Stimulated activated CD4-positive, alpha-beta T cell treated with anti-CD3 and anti-CD28 coated beads, TNF-alpha, amount 100 ng/mL, for 1 hour (primary cell): Measurements from ENCODE around the gene OXCT2.
"Not testable (repeated sequence)": the region's sequence is repeated elsewhere in the genome, so short reads cannot be mapped to it uniquely, and the experiment has no call there.

Source experiments
- DNase-seq, 3 donors: peaks; one replicate each; pipeline ENCODE4 v3.0.0-alpha.2; 2020; ENCODE audit warnings: low read depth in 3 of 3, low spot score in 1 of 3

OXCT2 gene

DNA sequence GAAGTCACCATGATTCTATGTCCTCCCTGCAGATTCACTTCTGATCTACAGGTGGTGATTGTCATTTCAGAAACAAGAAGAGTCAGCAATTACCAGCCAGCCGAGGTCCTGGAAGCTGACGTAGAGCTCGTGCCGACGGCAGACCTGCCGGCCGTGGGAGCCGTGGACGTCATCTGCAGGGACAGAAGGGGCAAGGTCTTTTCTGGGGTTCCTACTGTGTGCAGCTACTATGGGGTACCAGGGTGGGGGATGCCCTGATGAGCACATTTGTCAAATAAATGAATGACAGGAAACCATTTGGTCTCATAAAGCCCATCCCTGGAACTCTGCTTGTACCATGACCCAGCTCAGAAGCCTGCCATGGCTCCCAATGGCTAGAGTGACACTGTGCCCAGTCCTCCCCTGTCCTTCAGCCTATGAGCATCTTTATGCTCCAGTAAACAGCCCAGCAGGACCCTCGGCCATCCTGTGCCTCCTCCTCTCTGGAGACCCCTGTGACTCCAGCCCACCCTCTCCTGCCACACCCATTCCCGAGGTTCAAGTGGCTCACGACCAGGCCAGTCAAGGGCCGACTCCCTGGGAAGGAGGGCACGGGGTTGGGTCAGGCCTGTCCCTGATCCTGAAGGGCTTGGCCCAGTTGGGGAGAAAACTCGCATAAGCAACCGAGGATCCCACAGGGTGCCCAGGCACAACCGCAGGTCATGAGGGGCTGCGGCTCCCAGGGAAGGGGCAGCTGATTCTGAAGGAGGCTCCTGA lies 7.4 kb downstream of the OXCT2 start:
- DNase-seq = not testable (repeated sequence)

DNA sequence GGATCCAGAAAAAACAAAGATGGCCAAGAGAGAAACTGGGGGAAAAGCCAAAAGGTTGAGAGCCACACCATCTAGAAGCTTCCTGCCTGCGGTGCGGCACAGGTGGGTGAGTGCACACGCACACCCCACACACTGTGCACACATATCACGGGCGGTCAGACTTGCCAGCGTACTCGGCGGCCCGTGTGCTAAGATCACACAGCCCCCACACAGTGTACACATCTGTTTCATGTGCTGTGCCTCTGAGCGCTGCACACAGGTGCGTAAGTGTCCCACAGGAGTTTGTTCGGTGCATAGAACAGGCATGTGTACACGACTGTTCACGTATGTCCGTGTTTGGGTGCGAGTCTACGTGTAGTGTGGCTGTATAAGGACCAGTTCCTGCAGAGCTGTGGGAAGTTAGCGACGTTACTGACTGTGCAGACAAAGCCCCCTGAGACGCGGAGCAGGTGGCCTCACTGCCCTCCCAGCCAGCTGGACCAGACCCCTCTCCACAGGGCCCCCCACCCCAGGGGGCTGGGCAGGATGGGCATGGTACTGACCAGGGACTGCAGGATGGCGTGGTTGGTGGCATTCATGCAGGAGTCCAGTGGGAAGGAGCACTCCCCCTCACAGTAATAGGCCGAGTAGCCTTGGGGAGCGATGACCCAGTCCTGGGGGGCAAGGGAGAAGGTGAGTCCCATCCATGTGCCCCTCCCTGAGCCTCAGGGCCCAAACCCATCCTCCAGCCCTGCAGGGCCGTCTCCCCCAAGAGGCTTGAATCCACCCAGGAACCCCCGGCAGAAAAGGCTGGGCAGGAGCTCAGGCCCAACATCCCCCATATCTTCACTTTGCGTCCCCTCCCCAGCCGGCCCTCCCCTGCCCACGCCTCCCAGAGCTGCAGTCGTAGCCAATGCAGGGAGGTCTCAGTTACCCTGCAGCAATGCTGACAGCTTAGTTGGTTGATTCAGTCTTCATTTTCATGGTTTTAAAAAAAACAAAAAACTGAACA lies 8.3 kb downstream of the OXCT2 start:
- DNase-seq = no peak

DNA sequence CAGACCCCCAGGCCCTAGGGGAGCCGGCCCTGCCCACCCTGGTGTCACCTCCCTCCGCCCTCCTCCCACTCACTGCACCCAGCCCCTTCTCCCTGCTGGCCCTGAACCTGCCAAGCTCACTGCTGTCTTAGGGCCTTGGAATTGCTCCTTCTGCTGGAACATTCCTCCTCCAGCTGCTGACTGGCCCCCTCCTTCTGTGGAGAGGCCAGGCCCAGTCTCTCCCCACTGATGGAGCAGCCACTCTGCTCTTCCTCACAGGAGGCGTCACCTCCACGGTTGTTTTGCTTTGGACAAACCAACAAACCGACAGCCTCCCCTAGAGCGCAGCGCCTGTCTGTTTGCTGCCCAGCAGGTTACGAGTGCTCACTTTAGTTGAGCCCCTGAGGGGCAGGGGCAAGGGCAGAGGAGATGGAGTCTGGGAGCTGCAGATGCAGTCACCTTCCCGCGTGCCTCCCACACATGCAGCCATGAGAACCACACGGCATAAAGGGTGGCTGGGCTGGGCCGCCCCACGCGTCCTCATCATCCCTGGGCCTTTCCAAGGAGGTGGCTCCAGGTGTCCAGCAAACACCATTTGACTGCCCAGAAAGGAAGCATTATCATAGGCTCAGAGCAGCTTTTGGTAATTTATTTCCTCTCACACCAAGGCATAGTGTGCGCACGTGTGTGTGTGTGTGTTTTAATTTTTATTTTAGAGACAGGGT lies 9.4 kb downstream of the OXCT2 start:
- no peak for DNase-seq

DNA sequence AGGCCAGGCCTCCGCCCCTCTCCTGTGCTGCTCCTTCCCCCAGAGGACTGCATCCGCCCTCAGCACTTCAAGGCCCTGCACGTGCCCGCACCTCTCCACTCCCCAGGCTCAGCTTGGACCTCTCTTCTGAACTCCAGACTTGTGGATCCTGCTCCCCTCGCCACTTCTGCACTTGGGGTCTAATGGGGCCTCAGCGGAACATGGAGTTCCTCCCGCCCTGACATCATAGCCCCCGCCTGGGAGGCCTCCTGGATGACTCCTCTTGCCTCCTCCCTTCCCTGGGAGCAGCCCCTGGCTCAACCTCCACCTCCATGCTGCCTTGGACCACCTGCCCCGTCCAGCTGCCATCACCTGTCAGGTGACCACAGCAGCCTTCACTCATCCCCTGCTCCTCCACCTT lies 10.1 kb downstream of the OXCT2 start:
- DNase-seq = no peak

DNA sequence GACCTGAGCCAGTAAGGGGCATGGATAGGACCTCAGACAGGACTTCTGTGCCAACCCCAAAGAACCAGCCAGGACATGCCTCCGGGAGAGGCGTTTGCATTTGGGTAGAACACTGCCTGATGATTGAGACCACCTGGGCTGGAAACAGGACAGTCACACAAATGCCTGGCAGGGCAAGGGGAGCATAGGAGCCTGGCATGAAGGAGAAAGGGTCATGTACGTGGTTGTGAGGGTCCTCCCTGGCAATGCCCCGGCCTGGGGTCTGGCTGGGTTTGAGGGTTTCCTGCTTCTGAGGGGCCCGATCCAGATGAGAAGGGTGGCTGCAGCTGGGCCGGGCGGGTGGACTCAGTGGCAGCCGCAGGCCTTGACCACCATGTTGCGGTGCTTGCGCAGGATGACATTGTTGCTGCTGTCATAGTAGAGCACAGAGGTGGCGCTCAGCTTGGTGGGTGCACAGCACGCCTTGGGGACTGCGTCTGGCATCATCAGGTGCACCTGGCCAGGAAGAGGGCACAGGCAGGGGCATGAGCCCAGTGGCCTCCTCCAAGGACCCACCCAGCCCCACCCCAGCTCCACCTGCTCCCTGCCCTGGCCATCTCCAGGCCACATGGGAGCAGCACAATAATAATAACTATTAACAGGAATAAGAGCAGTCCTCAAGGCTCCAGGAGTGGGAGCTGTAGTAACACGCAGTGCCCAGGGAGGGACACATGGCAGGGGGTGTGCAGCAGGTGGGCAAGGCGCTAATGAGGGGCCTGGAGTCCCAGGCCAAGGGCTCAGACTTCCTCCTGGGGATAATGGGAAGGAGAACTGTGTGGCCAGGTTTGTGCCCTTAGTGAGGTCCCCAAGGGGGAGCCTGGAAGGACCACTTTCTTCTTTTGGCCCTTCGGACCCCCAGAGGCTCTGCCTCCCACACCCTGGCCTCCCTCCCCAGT lies 10.8 kb downstream of the OXCT2 start:
- no peak for DNase-seq

DNA sequence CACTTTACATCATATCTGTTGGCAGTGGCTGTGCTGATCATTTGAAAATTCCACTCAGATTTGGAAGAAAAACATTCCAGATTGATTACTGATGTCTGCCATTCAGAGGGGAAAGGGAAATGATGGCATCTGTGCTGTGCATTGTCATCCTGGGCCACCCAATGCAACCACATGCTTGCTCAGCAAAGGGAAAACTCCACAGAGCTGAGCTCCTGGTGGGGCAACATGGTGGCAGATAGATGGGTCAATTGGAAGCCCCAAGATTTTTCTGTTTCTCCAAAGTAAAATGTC lies 11.8 kb downstream of the OXCT2 start:
- DNase-seq = no peak

DNA sequence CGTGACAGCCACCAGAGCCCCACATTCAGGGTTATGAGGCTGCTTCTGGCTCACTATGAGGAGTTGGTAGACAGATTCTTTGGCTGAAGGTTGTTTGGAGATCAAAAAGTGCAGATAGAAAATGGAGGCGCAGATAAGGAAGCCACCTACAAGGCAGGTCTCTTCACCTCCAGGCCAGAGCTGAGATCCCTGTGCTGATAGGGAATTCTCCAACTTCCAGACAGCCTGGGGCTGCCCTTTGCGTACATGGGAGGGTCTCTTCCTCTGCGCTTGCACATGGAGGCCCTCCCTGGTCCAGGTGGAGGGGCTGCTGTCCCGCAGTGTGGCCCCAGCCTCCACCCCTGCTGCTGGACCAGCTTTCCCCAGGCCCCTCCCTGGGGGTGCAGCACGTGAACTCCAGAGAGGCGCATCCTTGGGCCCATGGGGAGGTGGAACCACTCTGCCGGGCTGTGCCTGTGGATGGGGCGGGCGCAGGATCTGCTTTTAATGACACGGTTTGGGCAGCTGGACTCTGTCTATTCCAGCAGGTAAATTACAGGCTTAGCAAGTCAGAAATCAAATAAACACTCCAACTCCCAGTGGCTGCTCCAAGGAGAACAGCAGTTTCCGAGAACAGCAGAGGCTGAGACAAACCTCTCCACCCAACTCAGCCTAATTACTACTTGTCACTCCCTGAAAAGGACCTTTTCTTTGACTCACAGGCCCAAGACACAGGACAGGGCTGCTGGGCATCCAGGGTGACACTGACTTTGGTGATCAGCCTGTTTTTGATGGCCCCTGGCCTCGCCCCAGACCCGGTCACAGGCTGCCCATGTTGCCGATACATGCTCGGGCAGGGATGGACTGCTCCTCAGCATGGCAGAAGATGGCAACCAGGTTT lies 12.4 kb downstream of the OXCT2 start:
- DNase-seq = no peak

DNA sequence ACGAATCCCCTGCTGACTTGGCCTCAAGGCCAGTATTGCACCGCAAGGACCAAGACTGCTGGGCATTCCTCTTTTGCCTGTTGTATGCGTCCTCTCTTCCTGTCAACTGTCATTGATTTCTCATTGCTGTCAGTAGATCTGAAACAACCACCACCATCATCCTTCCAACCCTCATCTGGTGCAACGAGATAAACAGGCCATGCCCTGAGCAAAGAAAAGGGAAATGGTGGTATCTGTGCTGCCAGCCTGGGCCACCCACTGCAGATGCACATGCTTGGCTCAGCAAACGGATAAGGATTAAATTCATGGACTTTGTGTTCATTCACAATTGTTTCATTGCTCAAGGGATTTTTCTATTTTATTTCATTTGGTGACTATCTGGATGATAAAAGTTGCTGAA lies 13.6 kb downstream of the OXCT2 start:
- no peak for DNase-seq

DNA sequence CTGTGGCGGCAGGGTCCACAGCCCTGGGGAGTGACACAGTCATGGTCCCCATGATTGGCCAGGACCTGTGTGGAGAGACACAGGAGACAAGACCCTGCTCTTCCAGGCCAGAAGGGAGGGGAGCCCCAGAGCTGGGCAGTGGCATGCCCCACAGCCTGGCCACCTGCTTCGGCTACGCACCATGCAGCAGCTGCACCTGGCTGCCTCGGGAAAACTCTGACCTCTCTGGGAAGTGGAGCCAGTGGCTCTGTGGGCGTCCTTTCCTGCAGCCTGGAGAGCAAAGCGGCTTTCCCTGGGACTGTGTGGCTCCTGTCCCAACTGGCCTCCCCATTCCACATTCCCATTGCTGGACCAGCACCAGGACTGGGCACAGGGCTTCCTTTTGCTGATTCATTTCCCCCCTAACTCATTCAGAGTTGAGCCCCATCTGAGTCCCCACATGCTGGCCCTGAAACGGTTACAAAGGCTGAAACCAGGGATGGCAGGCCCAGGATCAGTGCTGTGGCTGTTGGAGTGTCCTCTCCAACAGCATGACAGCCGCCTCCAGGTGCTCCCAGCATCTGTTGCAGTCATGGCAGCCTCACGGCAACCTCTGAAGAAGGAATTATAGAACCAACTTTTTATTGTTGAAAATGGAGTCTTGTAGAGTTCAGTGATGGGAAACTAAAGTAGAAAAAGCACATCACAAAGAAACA lies 15.0 kb downstream of the OXCT2 start:
- DNase-seq = no peak

DNA sequence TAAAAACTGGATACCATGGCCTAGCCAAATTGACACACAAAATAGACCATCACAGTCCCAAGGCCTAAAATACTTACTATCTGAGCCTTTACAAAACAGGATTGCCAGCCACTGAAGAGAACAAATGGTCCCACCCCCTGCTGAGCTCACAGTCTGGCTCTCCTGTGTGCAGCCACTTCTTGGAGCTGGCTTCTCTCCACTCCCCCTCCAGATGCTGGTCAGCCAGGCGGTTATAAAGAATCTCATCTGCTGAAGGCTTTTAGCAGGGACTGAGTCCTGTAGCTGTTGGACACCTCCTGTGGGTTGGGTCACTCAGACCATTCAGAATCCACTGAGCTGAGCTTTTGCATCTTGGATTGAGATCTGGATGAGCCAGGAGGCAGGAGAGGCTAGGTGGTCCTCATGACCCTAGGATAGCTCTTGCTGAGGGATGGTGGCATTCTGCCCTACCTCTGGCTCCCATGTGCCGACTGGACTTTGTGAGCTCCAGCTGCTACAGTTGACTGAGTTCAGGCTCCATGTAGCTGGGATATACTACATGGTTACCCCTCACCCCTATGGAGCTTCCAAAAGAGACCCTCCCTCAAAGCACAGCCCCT lies 16.1 kb downstream of the OXCT2 start:
- no peak for DNase-seq

DNA sequence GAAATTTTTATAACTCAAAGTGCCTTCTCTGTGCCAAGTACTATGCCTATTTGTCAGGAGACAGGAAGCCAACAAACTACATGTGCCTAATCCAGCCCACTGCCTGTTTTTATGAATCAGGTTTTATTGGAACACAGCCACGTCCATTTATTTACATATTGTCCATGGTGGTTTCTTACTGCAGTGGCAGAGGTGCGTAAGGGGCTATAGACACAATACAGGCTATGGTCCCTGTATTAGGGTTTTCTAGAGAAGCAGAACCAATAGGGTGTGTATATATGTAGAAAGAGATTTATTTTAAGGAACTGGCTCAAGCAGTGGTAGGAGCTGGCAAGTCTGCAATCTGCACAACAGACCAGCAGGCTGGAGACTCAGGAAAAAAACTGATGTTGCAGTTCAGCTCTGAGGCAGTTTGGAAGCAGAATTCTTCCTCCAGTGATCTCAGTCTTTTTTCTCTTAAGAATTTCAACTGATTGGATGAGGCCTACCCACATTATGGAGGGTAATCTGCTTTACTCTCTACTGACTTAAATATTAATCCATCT lies 17.1 kb downstream of the OXCT2 start:
- DNase-seq = no peak

DNA sequence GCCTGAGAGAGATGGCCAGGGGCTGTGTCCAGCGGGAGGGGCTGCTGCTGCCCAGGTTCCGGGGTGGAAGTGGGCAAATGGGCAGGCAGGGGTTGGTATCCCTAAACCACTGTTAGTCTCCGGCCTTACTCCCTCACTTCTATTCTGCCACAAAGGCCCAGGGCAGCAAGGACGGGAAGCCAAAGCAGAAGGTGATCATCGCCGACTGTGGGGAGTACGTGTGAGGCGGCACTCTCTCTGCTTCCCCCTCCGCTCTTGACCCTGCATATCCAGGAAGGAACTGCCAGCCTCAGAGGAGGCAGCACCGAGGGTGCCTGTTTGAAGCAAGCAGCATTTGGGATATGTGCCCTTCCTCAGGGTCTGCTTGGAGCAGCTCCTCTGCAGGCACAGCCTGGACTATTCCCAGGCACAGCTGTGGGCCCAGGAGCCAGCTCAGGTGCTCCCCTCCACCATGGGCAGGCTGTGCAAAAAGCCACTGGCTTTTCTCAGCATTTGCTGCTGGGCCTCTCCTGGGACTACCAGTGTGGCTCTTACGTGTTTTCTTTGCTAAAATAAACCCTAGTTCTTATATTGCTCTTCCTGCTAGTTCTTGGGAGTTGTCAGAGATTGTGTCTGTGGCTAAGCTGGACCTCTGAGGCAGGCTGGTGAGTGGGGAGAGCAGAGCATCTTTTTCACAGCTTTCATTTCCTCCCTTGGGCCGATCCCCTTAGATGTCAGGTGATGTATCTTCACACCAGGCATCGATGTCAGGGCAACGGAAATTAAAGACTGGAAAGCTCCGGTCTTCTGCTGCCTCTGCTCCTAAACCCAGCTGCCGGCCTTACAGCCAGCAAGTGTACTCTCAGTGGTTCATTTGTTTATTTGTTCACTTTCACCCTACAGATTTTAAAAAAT lies 17.8 kb downstream of the OXCT2 start:
- no peak for DNase-seq

DNA sequence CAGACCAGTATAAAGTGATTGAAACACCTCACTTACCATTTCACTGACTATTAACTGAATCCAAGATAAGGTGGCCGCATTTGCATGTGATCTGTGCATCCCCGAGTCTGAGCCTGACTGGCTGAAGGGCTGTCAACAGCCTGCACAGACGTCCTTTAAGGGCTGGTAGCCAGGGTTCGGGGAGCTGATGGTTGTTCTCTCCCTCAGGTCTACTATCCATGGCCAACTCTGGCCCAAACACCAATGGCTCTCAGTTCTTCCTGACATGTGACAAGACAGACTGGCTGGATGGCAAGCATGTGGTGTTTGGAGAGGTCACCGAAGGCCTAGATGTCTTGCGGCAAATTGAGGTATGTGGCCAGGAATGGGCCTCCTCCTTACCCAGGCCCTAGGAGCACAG lies 18.4 kb downstream of the OXCT2 start:
- DNase-seq = no peak

DNA sequence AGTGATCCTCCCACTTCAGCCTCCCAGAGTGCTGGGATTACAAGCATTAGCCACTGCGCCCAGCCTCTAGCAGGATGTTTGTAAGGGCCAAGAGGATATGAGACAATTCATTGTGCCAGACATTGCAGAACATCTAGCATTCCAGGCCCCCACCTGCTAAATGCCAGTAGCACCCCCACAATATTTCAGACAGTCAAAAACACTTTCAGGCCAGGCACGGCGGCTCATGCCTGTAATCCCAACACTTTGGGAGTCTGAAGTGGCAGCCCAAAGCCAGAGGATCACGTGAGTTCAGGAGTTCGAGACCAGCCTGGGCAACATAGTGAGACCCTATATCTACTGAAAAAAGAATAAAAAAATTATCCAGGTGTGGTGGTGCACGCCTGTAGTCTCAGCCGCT lies 19.6 kb downstream of the OXCT2 start:
- DNase-seq = no peak

DNA sequence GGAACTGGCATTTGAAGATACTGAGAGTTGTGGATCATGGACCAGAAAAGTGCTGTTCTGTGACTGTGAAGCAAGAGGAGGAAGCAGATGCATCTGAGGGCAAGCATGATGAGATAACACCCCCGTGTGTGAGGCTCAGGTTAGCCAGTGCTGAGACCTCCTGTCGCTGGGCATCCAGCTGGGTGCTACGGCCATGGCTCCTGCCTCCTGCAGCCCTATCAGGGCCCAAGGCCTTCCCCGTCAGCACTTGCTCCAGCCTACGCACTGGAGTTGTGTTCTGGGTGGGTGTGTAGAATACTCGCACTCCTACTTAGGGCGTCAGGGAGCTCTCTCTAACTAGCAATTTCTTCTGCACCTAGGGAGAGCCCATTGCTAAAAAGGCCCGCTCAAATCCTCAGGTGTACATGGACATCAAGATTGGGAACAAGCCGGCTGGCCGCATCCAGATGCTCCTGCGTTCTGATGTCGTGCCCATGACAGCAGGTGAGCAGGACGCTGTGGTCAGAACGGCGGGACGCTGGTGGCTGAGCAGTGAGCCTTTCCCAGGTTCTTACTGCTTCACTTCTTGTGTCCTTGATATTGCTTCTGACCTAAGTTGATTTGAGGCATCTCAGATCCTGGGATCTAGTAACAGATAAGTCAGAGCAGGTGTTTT lies 26.0 kb downstream of the OXCT2 start:
- no peak for DNase-seq

DNA sequence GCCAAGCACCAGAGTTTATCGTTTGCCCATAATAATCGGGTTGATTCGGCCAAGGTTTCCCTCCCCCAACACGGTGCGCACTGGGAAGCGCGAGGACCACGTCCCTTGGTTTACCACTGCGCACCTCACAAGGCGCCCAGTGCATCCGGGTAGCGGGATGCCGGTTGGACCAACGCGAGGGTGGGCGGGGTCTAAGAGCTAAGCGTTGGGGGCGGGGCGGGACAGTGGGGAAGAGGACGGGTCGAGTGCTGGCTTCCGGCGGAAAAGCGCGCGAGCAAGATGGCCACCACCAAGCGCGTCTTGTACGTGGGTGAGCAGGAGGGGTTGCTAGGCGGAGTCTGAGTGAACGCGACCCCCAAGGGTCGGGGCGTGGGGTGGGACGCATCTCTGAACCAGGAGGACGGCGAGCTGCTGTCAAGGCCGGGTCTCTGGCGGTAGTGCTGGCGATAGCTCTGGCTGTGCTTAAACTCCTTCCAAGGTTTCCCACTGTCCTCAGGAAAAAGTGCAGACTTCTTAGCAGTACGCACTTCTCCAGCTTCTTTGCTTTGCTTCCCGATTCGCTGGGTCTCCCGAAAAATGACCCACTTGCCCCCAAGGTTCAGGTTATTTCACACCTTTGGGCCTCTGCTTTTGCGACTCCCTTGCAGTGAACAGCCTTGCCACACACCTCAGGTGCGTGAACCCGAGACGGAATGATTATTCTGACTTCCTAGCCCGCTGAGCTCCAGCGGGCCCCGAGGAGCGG lies 32.4 kb downstream of the OXCT2 start, which contains the start of gene PPIE:
Gene PPIE (plus strand): TSS at position 261 of the 745 bp plus-strand sequence. CDS start 19 bp downstream, at position 280.
- DNase-seq = peak; percentile 85 to 96 (median 87)
